Activated CD4-positive, alpha-beta memory T cell treated with anti-CD3 and anti-CD28 coated beads for 36 hours (primary cell): ENCODE results near the gene USP7. TPM values are rescaled to one million over a fixed set of nuclear protein-coding genes. Genes with fewer than 3 reads are reported as not detected.

Experiments
- CTCF ChIA-PET: fragments of 350-600 bp; sonication (Branson Sonifier 250); formaldehyde crosslinking; loops from one replicate; lab custom pipeline; 2021; ENCODE audit warnings: antibody characterized with exemption, inconsistent platforms; lab: Charles Lee
- POLR2A ChIA-PET: fragments of 350-600 bp; sonication (Branson Sonifier 250); formaldehyde crosslinking; loops from one replicate; lab custom pipeline; 2021; ENCODE audit warnings: antibody characterized with exemption; lab: Charles Lee
- DNase-seq: peaks from one replicate; pipeline ENCODE4 v3.0.0-alpha.2; 2020
- H3K27ac Mint-ChIP-seq: one replicate; pipeline ENCODE4 v1.8.0; 2021; ENCODE audit warnings: mixed read lengths
- H3K27me3 Mint-ChIP-seq: one replicate; pipeline ENCODE4 v1.8.0; 2021; ENCODE audit warnings: mixed read lengths
- H3K36me3 Mint-ChIP-seq: one replicate; pipeline ENCODE4 v1.8.0; 2021; ENCODE audit warnings: mixed read lengths
- H3K4me1 Mint-ChIP-seq: one replicate; pipeline ENCODE4 v1.8.0; 2021; ENCODE audit warnings: low read depth, mixed read lengths
- H3K4me3 Mint-ChIP-seq: one replicate; pipeline ENCODE4 v1.8.0; 2021; ENCODE audit warnings: mild to moderate bottlenecking, mixed read lengths
- H3K9me3 Mint-ChIP-seq: one replicate; pipeline ENCODE4 v1.8.0; 2021; ENCODE audit warnings: mixed read lengths
- intact Hi-C: fragments of 100-400 bp; cut with micrococcal nuclease; formaldehyde crosslinking; loops from one replicate; pipeline ENCODE4 v1.15.1; 2023
- total RNA-seq, 2 experiments: library from RNA; stranded (reverse); gene quantifications; one replicate each; pipeline ENCODE4 v1.2.3, GENCODE V29; 2021

Gene USP7
- total RNA-seq: 100 to 1,000 TPM; 154 to 170 TPM

DNA sequence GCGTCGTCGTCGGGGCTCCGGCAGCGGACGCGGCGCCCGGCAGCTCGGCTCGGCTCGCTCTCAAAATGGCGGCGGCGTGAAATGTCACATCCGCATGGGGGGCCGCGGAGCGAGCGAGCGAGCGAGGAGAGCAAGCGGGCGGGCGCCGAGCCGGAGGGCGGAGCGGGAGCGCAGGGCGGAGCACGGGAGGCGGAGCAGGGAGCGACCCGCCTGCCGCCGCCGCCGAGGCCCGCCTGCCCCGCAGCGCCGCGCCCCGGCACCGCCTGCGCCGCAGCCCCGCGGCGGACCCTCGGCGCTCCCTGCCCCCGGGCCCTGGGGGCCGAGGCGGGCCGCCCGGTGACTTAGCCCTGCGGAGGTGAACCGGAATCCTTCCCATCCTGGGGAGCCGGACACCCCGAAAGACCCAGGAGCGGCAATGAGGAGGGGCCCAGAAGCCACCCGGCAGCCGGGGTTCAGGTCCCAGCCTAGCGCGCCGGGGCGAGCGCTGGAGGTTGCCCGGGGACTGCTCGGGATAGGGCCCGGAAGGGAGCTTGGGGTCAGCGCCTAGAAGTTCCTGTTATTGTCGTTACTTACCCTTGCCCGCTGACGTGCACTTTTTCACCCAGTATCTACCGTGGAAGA is at the start of gene USP7:
Gene USP7 (minus strand): TSS at position 86 of the 621 bp plus-strand sequence. CDS start 621 bp downstream, outside the sequence.
- H3K4me3 Mint-ChIP-seq: peak within 1 kb of the TSS; percentile 84
- ChIA-PET POLR2A (interaction anchor here (0.6 to 1.8 kb wide), 5 partner anchors 28 to 127 kb away, joined by 3 to 11 read pairs (median 5); partner anchors contain the start of genes CARHSP1 and HAPSTR1), CTCF (interaction anchor here (1.2 to 1.5 kb wide), 2 partner anchors 28 to 45 kb away, joined by 5 to 7 read pairs; no protein-coding TSS in a partner anchor)
- peak within 1 kb of the TSS; percentile 94 for H3K27ac Mint-ChIP-seq
- peak; percentile 94 for DNase-seq
- H3K36me3 Mint-ChIP-seq: peaks cover 9% of the 10 kb centered on the region
- intact Hi-C loops: loop anchor here (2.0 kb wide), 1 partner anchor 127 kb away; the partner anchor contains the start of gene HAPSTR1
- peaks cover 2% of the 10 kb centered on the region for H3K27me3 Mint-ChIP-seq
- H3K9me3 Mint-ChIP-seq: no peaks in the 10 kb centered on the region
- peaks cover 37% of the 10 kb centered on the region for H3K4me1 Mint-ChIP-seq

- Mint-ChIP-seq H3K27ac (no peak overlapping the region), H3K27me3 (peaks cover 13% of the 10 kb centered on the region), H3K4me3 (no peak overlapping the region), H3K9me3 (peaks cover 6% of the 10 kb centered on the region), H3K4me1 (peaks cover 4% of the 10 kb centered on the region), H3K36me3 (peaks cover 3% of the 10 kb centered on the region)
- intact Hi-C loops: no loop called here
- no peak for DNase-seq
- CTCF ChIA-PET: no interaction called here
- POLR2A ChIA-PET: interaction anchor here (0.8 kb wide), 1 partner anchor 34 kb away, joined by 3 read pairs; no protein-coding TSS in a partner anchor
Measured at GRCh38 chr16:9013508-9013864, 49.8 kb upstream of the USP7 start.

DNA sequence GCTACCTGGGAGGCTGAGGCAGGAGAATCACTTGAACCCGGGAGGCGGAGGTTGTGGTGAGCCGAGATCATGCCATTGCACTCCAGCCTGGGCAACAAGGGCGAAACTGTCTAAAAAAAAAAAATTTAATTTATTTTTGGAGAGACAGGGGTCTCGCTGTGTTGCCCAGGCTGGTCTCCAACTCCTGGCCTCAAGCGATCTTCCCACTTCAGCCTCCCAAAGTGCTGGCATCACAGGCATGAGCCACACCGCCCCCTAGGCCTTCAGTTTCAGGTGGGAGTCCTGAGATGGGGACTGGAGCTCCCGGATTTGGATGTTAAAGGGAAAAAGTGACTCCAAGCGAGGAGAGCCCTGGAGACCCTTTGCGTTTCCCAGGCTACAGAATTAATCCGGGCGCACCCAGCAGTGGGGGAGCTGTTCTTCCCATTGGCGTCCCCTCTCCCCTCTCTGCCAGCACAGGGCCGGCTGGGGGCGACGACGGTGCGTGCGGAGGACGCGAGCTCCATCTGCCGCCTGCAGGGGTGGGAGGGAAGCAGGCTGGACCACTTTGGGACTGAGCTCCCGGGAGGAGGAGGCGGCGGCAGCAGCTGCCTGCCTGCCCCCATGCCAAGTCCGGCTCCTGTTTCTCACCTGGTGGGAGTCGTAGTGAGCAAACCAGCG is 49.3 kb upstream of the USP7 start:
- H3K9me3 Mint-ChIP-seq: peaks cover 6% of the 10 kb centered on the region
- H3K4me1 Mint-ChIP-seq: peaks cover 4% of the 10 kb centered on the region
- peaks cover 3% of the 10 kb centered on the region for H3K36me3 Mint-ChIP-seq
- peaks cover 15% of the 10 kb centered on the region for H3K27me3 Mint-ChIP-seq
- CTCF ChIA-PET: interaction anchor here (0.8 kb wide), 1 partner anchor 133 kb away, joined by 3 read pairs; no protein-coding TSS in a partner anchor
- POLR2A ChIA-PET: interaction anchor here (0.8 kb wide), 1 partner anchor 35 kb away, joined by 3 read pairs; no protein-coding TSS in a partner anchor
- no peak overlapping the region for H3K4me3 Mint-ChIP-seq
- no peak overlapping the region for H3K27ac Mint-ChIP-seq
- peak; percentile 13 for DNase-seq
- intact Hi-C loops: no loop called here

- DNase-seq: no peak
- H3K4me1 Mint-ChIP-seq: peaks cover 4% of the 10 kb centered on the region
- H3K27me3 Mint-ChIP-seq: peaks cover 17% of the 10 kb centered on the region
- ChIA-PET CTCF (interaction anchor here (0.8 to 1.2 kb wide), 2 partner anchors 76 to 132 kb away, joined by 3 to 4 read pairs; no protein-coding TSS in a partner anchor), POLR2A (no interaction called here)
- H3K9me3 Mint-ChIP-seq: peaks cover 6% of the 10 kb centered on the region
- intact Hi-C loops: no loop called here
- H3K36me3 Mint-ChIP-seq: peaks cover 3% of the 10 kb centered on the region
- no peak overlapping the region for H3K4me3 Mint-ChIP-seq
- no peak overlapping the region for H3K27ac Mint-ChIP-seq
Measured at GRCh38 chr16:9012330-9012729, 48.6 kb upstream of the USP7 start.

DNA sequence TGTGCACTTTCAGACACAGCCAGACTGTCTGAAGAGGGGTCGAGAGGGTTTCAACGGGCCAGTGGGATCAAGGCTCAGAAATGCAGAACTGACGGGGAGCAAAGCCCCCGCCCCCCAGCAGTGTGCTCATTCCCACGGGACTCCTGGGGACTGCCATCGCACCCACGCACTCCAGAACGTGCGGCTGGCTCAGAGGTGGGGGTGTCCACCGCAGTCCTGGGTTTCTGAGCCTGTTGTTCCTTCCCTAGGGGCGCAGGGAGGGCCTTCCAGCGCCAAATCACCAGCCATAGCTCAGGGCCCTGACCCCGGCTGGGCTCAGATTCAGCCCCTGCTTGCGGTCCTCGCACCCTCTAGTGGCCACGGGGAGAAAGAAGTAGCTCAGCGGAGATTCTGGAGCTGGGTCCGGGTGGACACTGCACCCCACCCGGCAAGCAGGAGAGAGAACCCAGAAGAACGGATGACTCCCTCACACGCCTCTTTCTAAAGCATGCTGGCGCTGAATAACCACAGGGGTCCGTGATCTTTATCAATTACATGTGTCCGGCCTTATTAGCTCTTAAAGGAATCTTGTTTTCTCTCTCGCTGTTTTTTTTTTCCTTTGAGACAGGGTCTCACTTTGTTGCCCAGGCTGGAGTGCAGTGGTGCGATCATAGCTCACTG is 45.0 kb upstream of the USP7 start:
- Mint-ChIP-seq H3K36me3 (no peaks in the 10 kb centered on the region), H3K9me3 (no peaks in the 10 kb centered on the region), H3K4me1 (peaks cover 4% of the 10 kb centered on the region), H3K27ac (no peak overlapping the region), H3K27me3 (peaks cover 17% of the 10 kb centered on the region), H3K4me3 (no peak overlapping the region)
- intact Hi-C loops: loop anchor here (5.0 kb wide), 1 partner anchor 71 kb away; no protein-coding TSS in a partner anchor
- peak; percentile 78 for DNase-seq
- POLR2A ChIA-PET: interaction anchor here (0.9 to 1.0 kb wide), 3 partner anchors 47 to 92 kb away, joined by 3 to 5 read pairs (median 4); no protein-coding TSS in a partner anchor
- CTCF ChIA-PET: interaction anchor here (0.6 to 3.6 kb wide), 65 partner anchors 8 to 1402 kb away, joined by 3 to 37 read pairs (median 4); partner anchors contain the start of genes CARHSP1, HAPSTR1, LITAFD and USP7

GRCh38 chr16:9007177-9007794 is 43.6 kb upstream of the USP7 start:
- ChIA-PET POLR2A (no interaction called here), CTCF (interaction anchor here (1.0 to 3.6 kb wide), 6 partner anchors 23 to 132 kb away, joined by 3 to 37 read pairs (median 12); partner anchors contain the start of gene HAPSTR1)
- H3K27me3 Mint-ChIP-seq: peaks cover 13% of the 10 kb centered on the region
- intact Hi-C loops: loop anchor here (5.0 kb wide), 1 partner anchor 70 kb away; no protein-coding TSS in a partner anchor
- H3K36me3 Mint-ChIP-seq: no peaks in the 10 kb centered on the region
- no peaks in the 10 kb centered on the region for H3K9me3 Mint-ChIP-seq
- H3K27ac Mint-ChIP-seq: no peak overlapping the region
- H3K4me3 Mint-ChIP-seq: no peak overlapping the region
- DNase-seq: no peak
- H3K4me1 Mint-ChIP-seq: peaks cover 4% of the 10 kb centered on the region

- H3K4me1 Mint-ChIP-seq: peaks cover 4% of the 10 kb centered on the region
- DNase-seq: no peak
- intact Hi-C loops: no loop called here
- POLR2A ChIA-PET: no interaction called here
- H3K27me3 Mint-ChIP-seq: peaks cover 9% of the 10 kb centered on the region
- H3K27ac Mint-ChIP-seq: no peak overlapping the region
- H3K4me3 Mint-ChIP-seq: no peak overlapping the region
- no peaks in the 10 kb centered on the region for H3K9me3 Mint-ChIP-seq
- CTCF ChIA-PET: no interaction called here
- H3K36me3 Mint-ChIP-seq: no peaks in the 10 kb centered on the region
Measured at GRCh38 chr16:9004183-9004582, 40.5 kb upstream of the USP7 start.

- Mint-ChIP-seq H3K36me3 (no peaks in the 10 kb centered on the region), H3K27me3 (peaks cover 8% of the 10 kb centered on the region), H3K4me1 (peaks cover 1% of the 10 kb centered on the region), H3K4me3 (no peak overlapping the region), H3K27ac (no peak overlapping the region), H3K9me3 (no peaks in the 10 kb centered on the region)
- DNase-seq: no peak
- ChIA-PET POLR2A (no interaction called here), CTCF (no interaction called here)
- intact Hi-C loops: no loop called here
Measured at GRCh38 chr16:9003763-9004162, 40.1 kb upstream of the USP7 start.

DNA sequence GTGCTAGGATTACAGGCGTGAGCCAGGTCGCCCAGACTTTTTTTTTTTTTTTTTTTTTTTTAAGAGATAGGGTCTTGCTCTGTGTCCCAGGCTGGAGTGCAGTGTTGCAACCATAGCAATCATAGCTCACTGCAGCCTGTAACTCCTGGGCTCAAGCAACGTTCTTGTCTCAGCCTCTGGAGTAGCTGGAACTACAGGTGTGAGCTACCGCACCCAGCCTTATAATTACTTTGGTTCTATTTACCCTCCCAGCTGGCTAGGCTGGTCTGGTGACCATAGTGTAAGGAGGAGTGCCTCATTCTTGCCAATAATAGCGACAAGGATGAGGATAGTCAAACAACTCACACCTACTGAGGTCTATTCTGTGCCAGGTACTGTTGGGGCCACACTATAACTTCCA is 39.6 kb upstream of the USP7 start:
- no peak overlapping the region for H3K27ac Mint-ChIP-seq
- no peaks in the 10 kb centered on the region for H3K36me3 Mint-ChIP-seq
- no peaks in the 10 kb centered on the region for H3K4me1 Mint-ChIP-seq
- CTCF ChIA-PET: no interaction called here
- H3K4me3 Mint-ChIP-seq: no peak overlapping the region
- POLR2A ChIA-PET: no interaction called here
- H3K9me3 Mint-ChIP-seq: no peaks in the 10 kb centered on the region
- no peak for DNase-seq
- intact Hi-C loops: no loop called here
- peaks cover 7% of the 10 kb centered on the region for H3K27me3 Mint-ChIP-seq

DNA sequence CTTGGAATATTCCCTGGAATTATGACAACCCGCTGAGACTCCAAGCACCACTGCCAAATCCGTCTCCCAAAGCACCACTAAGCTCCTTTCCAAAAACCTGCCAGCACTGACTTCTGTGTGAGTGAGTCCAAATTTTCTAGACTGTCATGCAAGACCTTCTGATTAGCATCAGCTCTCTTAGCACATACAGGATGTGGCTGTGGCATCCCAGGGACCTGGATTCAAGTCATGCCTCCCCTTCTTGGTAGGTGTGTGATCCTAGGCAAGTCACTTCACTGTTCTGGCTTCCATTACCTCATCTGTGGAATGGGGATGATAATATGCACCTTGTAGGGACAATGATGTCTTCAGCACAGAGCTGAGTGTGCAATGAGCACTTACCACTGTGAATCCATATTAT is 38.3 kb upstream of the USP7 start:
- Mint-ChIP-seq H3K9me3 (no peaks in the 10 kb centered on the region), H3K4me1 (no peaks in the 10 kb centered on the region), H3K36me3 (no peaks in the 10 kb centered on the region), H3K27ac (no peak overlapping the region), H3K27me3 (peaks cover under 1% of the 10 kb centered on the region), H3K4me3 (no peak overlapping the region)
- intact Hi-C loops: no loop called here
- POLR2A ChIA-PET: no interaction called here
- DNase-seq: peak; percentile 11
- CTCF ChIA-PET: no interaction called here

DNA sequence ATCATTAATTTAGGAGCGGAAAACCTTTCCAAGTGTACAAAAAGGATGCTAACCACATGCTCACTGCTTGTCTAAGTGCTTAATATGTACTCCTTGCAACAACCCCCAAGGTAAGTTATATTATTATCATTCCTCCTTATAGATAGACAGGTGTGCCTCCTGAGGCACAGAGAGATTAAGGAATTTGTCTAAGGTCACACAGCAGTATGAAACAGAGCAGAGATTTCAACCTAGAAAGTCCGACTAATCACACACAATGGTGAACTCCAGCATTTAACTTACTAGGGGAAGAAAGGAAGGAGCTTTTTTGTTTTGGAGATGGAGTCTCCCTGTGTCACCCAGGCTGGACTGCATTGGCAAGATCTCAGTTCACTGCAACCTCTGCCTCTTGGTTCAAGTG is 37.0 kb upstream of the USP7 start:
- no peak for DNase-seq
- ChIA-PET CTCF (interaction anchor here (0.6 to 0.7 kb wide), 2 partner anchors 8 to 24 kb away, joined by 3 read pairs; no protein-coding TSS in a partner anchor), POLR2A (no interaction called here)
- no peak overlapping the region for H3K27ac Mint-ChIP-seq
- no peaks in the 10 kb centered on the region for H3K9me3 Mint-ChIP-seq
- no peaks in the 10 kb centered on the region for H3K27me3 Mint-ChIP-seq
- H3K4me1 Mint-ChIP-seq: no peaks in the 10 kb centered on the region
- no peak overlapping the region for H3K4me3 Mint-ChIP-seq
- no peaks in the 10 kb centered on the region for H3K36me3 Mint-ChIP-seq
- intact Hi-C loops: no loop called here
